Measurements from ENCODE around the gene TBC1D26.
A peak's percentile ranks its signal among the peaks of the same experiment; 100 is the strongest.
"Not testable (repeated sequence)": the region's sequence is repeated elsewhere in the genome, so short reads cannot be mapped to it uniquely, and the experiment has no call there.

The TBC1D26 gene

DNA sequence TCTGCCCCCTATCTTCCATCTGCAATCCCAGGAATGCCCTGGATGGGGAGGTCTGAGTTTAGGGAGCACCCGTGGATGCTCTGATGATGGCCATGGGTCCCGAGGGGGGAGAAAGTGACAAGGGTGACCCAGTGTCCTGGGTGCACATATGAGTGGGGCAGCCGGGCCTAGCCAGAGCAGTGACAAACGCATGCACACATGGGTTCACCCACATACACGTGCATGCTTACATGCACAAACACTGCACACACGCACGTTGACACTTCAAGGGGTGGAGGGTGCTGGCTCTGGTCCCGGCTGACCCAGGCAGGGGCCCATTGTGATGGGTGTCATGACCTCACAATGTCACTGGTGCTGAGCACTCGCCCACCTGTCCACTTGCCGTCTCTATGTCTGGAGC is at the start of gene TBC1D26:
Gene TBC1D26 (plus strand): TSS at position 384 of the 400 bp plus-strand sequence. CDS start 3,066 bp downstream, outside the sequence.
- DNase-seq: not testable (repeated sequence)

DNA sequence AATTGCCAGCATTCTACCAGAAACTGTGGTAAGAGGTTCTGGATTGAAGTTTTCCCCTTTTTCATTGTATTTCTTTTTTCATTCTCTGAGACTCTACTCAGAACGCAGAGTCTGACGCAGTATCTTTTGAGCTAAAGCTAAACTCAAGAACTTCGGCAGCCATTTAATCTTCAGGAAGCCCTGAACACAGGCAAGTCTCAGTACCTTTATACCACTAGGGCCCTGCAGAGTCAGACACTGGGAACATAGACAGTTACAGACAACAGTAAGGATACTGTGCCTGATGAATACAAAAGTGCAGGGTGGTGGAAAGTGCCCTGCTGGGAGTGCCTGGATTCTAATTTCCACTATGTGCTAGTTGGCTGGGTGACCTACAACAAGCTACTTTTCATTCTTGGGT is 48.9 kb upstream of the TBC1D26 start:
- peak; percentile 15 for DNase-seq

DNA sequence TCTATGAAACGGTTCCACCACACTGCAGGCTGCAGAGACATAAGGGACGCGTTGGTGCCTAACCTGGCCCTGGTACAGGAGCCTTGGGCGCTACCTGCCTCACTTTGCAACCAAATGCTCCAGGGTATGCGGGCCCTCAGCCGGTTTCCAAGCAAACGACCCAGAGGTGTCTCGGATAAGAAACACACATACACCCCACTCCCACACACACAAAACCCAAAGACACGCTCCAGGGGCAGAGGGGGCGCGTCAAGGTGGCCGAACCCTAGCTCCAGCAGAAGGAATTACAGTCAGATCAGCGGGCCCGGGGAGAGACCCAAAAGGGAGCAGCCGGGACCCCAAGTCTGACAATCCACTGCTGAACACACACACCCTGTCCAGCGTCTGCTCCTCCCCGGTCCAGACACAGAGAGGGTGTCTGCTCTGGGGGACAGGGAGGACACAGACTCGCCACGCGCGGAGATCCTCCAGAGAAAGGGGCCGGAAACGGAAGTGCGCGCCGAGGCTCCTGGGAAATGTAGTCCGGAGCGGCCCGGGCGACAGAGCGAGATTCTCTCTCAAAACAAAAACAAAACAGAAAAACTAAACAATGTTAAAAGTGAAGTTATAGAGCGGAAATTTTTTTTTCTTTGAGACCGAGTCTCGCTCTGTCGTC is 48.1 kb upstream of the TBC1D26 start, which contains the start of gene TRIM16:
Gene TRIM16 (minus strand): TSS at position 488 of the 655 bp plus-strand sequence. CDS start 32,702 bp downstream, outside the sequence.
- DNase-seq: peak; percentile 85

DNA sequence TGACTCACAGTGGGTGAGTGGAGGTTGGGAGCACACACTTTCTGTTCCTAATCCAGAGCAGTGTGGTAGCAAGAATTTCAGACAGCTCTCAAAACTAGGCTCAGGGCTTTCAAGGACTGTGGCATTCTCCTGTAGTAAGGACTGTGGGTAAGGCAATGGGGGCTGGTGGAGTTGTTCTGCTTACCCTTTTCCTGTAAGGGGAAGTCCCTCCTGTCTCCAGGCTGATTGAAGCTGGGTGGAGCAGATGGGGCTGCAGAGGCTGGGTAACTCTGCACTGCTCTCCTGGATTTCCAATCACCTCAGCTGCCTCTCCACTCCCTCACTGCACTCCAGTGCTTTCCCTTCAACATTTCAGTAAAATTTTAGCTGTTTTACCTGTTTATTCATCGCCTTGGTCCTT is 44.6 kb upstream of the TBC1D26 start:
- not testable (repeated sequence) for DNase-seq

DNA sequence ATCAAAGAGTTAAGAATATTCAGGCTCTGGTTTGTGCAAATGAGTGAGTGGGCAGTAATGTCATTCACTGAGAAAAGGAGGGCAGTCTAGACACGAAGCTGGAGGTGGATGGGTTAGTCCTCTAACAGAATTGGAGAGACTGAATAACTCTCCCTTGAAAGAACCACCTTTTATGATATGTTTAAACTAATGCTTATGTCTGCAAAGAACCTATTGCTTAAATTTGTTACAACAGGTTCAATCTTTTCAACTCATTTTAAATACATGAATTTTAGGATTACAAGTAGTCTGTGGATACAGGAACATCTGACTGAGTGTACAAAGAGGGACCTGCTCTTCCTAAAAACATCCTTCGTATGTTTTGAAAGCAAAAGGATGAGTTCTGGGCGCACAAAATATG is 33.1 kb upstream of the TBC1D26 start:
- not testable (repeated sequence) for DNase-seq

DNA sequence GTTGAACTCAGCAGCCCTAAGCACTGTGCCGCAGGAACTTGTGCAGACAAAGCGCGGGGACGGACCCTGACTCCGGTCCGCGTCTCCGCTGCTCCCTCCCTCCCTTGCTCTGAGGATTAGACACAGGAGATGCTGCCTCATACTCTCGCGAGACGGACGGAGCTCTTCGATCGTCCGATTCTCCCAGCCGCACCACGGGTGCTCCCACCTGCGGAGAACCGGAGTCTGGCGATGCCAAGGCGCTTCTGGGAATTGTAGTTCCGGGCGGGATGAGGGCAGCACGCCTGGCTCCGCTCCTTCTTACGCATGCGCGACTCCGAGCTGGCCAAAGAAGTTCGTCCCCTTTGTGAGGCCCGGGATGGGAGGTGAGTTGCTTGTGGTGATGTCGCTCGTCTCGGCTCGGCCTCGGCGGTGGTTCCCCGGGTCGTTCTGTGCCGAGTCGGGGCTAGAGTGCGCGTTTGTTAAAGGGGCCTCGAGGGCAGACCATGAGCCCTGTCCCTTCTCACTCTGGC is 32.6 kb upstream of the TBC1D26 start, which contains the start of gene ZNF286A:
Gene ZNF286A (plus strand): TSS at position 340 of the 512 bp plus-strand sequence. CDS start 578 bp downstream, outside the sequence.
- peak; percentile 99 for DNase-seq

DNA sequence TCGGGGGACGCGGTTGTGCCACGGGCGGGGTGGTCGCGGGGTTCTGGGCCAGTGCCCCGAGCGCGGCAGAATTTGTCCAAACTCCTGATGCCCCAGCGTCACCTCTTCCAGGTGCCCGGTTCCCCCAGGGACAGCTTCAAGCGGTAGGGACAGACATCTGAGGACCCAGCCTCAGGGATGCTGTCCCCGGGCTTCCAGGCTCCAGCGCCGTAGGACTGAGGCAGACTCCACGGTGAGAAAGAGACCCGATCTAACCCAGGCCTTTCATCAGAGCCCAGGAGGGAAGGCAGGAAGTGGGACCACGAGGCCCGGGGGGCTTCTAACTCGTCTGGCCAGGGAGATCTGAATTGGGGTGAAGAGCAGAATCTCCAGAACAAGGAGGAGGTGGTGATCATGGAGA is 32.1 kb upstream of the TBC1D26 start:
- DNase-seq: not testable (repeated sequence)

DNA sequence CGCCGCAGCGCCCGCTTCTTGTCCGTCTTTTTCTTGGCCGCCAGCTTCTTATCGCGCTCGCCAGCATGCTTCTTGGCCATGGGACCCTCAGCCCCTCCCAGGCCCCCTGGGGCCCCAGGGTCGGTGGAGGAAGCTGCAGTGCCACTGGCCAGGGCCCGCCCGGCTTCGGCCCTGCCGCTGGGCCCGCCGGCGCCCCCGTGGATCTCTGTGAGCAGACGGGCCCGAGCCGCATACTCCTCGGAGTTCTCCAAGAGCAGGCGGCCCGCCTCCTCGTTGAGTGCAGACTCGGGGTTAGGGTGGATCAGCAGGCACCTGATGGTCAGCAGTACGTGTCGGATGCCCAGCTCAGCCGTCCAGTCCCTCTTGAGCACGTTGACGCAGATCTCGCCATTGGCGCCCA is 27.8 kb upstream of the TBC1D26 start:
- DNase-seq: not testable (repeated sequence)

DNA sequence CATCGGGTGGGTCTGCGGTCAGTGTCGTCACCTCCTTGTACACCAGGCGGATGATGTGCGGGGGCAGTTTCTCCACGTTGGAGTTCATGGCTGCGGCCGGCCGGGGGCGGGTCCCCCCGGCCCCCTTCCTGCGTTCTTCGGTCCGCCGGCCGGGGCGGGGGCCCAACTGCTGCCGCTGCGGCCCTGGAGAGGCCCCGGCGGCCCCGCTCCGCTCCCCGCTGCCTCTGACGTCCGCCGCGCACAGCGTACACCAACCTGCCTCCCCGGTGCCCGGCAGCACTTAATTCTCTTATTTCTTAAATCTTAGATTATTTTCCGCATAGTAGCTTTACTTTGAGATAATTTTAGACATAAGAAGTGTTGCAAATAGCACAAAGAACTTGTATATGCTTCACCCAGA is 27.3 kb upstream of the TBC1D26 start:
- DNase-seq: not testable (repeated sequence)

DNA sequence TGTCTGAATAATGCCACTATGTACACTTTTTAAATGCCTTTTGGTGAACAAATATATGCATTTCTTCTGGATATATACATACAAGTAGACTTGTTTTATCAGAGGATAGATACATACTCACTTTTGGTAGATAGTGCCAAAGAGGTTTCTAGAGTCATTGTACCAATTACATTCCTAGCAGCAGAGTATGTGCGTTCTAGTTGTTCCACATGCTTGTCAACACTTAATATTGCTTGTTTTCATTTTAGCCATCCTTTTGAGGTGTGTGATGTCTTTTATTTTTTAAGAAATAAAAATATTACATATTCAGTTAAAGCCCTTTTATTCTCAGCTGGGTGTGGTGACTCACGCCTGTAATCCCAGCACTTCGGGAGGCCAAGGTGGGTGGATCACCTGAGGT is 23.2 kb upstream of the TBC1D26 start:
- DNase-seq: not testable (repeated sequence)

DNA sequence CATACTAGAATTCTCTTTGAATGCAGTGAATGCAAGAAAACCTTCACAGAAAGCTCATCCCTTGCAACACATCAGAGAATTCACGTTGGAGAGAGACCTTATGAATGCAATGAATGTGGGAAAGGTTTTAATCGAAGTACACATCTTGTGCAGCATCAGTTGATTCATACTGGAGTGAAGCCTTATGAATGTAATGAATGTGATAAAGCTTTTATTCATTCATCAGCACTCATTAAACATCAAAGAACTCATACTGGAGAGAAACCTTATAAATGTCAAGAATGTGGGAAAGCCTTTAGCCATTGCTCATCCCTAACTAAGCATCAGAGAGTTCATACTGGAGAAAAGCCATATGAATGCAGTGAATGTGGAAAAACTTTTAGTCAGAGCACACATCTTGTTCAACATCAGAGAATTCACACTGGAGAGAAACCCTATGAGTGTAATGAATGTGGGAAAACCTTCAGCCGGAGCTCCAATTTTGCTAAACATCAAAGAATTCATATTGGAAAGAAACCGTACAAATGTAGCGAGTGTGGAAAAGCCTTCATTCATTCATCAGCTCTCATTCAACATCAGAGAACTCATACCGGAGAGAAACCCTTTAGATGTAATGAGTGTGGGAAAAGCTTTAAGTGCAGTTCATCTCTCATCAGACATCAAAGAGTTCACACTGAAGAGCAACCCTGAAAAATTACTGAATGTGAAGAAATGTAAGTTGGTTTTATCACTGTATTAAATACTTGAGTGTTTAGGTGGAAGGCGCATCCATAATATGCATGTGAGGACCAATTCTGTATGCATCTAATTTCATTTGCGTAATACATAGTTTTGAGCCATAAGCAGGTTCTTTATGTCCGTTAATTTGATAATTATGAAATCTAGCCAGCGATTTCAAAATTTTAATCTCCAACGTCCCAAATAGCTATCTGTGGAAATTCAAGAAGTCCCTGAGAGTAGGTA is 15.2 kb upstream of the TBC1D26 start:
- not testable (repeated sequence) for DNase-seq

DNA sequence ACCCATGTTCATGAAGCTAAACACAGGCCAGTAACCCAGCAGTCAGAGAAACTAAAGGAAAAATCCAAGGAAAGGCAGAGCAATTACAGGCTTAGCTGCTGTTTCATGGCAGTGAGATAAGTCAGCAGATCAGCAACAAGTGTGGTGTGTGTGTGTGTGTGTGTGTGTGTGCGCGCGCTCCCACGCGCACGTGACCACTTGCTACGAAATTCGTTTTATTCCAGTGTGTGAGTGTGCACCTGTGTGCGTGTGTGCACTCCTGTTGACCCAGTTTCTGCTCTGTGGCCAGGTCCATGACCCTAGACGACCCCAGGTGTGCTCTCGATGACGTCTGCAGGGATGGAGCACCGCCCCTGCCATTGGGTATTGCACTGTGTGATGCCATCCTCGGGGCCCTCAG is 1.5 kb upstream of the TBC1D26 start:
- DNase-seq: not testable (repeated sequence)

DNA sequence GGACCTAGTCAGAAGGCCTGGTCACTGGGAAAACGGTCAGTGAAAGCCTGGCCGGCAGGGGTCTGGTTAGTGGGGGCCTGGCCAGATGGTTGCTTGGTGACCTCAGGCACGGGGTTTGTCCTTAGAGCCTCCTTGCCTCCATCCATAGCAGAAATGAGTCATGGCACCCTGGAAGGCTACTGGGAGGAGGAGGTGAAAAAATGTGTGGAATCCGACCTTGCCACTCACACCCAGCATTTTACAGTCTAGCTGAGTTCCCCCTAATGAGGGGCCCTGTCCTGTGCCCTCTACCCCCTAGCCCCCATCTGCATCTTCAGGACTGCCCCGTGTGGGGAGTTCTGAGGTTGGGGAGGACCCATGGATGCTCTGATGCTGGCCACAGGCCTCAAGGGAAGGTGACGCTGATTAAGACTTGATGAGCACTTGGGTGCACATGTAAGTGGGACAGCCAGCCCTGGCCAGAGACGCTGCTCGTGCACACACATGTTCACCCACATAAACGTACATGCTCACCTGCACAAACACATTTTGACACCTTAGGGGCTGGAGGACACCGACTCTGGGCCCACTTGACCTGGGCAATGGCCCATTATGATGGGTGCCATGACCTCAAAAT is 1.2 kb downstream of the TBC1D26 start:
- DNase-seq: not testable (repeated sequence)

DNA sequence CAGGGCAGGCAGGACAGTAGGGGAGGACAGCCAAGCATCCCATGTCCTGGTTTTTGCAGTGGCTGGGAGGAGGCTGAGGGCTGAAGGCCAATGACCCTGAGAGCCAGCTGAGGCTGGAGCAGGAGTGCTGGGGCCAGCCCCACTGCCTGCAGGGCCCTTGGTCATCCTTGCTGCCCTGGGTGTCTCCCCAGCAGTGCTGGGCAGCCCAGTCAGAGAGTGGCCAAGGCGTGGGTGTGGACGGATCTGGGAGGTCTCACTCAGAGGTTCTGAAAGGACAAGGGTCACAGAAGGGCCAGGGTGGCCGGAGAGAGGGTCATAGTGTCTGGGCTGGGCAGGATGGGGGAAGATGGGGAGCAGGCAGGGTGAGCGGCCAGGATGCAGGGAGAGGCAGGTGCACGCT is 4.5 kb downstream of the TBC1D26 start:
- DNase-seq: not testable (repeated sequence)

DNA sequence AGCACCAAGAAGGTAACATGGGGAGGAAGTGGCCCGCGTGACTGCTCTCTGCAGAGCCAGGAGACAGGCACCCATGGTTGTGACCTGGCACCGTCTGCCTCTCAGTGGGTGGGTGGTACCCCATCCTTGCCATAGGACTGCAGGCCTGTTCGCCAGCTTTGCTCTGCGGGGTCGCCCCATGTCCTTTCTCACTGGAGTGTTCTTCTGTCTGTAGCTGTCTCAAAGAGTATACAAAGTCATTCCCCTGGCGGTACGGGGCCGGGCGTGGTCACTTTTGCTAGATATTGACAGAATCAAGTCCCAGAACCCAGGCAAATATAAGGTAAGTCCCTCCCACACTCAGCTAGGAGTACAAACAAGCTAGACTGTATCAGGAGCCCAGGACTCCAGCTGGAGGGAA is 6.0 kb downstream of the TBC1D26 start:
- no peak for DNase-seq

DNA sequence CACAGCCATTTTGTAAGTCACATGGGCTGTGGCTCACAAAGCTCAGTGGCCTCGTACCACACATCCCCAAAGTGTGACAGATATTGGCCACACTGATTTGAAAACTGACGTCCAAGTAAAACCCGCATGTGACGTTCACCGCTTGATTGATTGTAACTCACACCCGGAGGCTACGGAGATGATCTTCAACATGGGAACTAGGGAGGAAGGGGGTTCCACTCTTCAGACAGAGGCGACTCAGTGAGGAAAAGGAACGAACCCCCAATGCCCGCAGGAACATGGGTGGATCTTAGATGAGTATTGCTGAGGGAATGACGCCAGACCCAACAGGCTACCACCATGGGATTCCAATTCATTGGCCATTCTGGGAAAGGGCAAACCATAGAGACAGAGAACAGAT is 7.2 kb downstream of the TBC1D26 start:
- DNase-seq: not testable (repeated sequence)

DNA sequence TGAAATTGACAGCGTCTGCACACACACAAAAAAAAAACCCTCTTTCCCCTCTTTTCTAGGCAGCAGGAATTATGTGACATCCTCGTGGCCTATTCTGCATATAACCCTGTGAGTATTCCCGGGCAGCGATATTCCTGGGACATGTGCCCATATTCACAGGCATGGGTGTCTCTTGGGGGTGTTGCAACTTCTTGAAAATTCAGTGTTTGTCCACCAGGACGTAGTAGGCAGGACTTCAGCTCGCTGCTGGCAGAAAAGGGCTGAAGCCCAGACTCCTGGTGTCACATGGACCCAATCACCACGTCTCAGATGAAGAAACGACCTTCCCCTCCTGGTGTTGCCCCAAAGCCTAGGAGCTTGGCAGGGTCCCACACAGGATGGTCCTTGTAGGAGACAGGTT is 8.0 kb downstream of the TBC1D26 start:
- DNase-seq: not testable (repeated sequence)

DNA sequence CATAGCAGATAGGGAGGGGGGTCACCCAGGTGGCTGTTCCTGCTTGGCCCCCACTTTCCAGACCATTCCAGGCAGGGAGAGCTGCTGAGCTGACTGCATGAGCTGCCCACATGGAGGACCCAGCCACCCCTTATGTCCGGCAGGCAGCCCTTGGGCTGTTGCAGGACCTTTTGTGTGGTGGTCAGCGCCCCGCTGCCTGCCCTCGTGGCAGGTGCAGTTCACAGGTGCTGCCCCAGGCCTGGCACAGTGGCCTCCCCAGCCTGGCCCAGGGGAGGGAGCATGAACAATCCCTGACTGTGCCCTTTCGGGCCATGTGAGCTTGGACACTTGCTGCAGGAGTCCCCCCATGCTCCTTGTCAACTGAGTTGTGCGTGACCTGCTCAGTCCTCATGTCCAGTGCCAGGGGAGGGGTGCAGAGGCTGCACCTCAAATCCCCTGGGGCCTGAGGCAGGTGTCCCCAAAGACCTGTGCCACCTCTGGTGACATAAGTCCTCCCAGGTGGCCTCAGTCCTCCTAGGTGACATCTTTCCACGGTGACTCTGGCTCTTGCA is 8.6 kb downstream of the TBC1D26 start:
- DNase-seq: no peak

DNA sequence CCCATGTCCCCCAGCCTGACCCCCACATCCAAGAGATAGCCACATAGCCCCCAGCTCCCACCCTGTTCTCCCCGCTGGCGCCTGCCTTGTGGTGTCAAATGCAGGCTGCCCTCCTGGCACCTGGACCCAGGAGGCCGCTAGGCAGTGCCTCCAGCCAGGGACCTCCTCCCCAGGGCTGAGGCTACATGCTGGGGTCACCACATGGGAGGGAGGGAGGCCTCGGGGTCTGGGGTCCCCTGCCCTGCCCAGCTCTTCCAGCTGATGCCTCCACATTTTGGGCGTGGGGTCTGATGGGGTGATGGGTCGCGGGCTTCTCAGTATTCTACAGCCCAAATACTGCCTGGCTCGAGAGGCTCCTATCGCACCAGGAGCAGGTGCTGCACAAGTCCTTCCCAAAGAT is 9.5 kb downstream of the TBC1D26 start:
- no peak for DNase-seq

DNA sequence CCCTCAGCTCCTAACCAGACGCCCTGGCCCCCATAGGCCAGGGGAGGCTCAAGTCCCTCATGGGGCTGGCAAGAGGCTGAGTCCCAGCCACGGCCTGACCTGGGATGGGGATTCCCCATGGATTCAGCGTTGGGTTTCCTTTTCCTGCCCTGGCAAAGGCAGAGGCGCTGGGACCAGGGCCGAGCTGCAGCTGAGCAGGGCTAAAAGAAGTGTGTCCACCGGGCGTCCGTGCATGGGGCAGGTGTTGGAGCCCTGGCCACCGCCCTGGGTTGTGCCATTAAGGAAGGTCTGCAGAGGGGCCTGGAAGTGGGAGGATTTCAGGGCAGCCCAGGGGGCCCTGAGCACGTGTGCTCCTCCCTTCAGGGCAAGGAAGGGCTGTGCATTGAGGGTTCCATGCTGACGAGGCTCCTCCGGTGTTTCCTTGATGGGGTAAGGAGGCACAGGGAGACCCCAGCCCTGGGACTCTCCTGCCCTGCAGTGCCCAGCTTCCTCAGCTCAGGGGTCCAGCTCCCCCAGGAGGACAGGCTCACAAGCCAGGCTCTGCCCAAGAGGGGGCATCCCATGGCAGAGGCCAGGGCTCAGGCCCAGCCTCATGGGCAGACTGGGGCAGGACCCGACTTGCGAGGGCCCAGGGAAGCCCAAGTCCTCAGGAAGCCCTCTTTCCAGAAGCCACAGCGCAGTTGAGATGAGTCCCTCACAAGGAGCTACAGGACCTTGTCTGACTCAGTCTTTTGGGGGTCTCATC is 10.1 kb downstream of the TBC1D26 start:
- DNase-seq: no peak

DNA sequence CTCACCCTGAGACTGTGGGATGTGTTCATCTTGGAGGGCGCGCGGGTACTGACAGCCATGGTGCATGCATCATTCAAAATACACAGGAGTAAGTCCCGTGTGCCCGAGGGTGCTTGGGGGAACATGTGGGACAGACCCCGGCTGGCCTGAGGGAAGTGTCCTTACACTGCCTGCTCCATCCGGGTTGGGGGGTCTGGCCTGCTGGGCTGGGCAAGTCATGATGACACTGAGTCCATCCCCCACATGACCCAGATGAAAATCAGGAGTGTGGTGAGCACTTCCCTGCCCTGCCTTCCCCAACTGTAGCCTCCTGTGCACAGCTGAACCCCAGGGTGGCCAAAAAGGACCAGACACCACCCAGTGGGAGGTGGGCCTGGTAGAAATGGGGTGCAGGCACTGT is 10.8 kb downstream of the TBC1D26 start:
- DNase-seq: no peak

Measured in activated CD4-positive, alpha-beta T cell treated with anti-CD3 and anti-CD28 coated beads, Interleukin-2, Interleukin-6, amounts not matched to agents 100 ng/mL and 50 ng/mL, durations not matched to agents 16 hours and 8 hours (primary cell).